HG03575 (cell line): ENCODE results near the gene SCG5.
"Not testable (repeated sequence)": the region's sequence is repeated elsewhere in the genome, so short reads cannot be mapped to it uniquely, and the experiment has no call there.

ENCODE experiments used
- ATAC-seq: cut with Tn5 transposase; IDR thresholded peaks from one replicate; pipeline ENCODE4 v1.9.1; 2021; ENCODE audit not compliant: unreplicated experiment, insufficient number of reproducible peaks, low FRiP score; ENCODE audit errors: extremely low read depth

Gene SCG5, protein sequence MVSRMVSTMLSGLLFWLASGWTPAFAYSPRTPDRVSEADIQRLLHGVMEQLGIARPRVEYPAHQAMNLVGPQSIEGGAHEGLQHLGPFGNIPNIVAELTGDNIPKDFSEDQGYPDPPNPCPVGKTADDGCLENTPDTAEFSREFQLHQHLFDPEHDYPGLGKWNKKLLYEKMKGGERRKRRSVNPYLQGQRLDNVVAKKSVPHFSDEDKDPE

DNA sequence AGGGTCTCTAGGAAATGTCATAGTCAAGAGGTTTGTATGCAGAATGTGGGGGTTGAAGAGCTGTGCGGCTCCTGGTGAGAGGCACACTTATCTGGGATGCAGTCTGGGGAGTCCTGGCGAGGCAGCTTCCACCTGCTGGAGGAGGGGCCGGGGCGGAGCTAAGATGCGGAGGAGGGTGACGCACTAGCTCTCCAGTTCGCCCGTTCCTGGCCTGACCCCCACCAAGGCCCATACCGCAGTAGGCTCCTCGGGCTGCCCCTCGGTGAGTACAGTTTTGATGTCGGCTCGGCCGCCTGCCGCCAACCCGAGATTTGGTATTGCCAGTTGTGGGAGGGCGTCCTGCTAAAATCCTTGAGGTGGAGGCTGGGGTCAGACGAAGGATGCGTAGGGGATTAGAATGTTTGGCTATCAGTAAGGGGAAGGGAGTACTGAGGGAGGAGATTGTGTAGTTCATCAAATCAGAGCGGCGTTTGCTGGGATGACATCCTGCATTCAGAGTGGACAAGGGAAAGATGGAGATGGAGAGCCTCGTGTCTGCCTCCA, at the start of gene SCG5:
Gene SCG5, plus strand, starts transcription at position 194 of the 543 bp plus-strand sequence. CDS start 1,883 bp downstream, outside the sequence.
- ATAC-seq, result no peak

DNA sequence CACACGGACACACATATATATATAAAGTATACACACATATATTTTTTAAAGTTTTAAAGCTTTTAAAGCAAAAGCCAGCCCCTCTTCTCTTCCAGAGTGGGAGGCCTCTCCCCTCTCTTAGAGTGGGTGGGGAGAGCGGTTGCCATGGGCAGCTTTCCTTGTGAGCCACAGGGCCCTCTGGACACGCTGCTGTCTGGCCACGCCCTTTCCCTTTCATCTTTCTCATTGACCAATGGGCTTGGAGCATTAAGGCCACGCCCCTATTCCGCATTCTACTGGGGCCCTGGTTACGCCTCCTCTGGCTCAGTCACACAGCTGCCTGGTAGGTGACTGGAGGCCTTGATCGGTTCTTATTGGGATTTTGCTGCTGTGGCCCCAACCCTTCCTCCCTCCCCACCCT, 48.4 kb upstream of the SCG5 start, which contains the start of gene GOLGA8N:
Gene GOLGA8N, plus strand, starts transcription at position 306 of the 400 bp plus-strand sequence.
- ATAC-seq, result not testable (repeated sequence)

DNA sequence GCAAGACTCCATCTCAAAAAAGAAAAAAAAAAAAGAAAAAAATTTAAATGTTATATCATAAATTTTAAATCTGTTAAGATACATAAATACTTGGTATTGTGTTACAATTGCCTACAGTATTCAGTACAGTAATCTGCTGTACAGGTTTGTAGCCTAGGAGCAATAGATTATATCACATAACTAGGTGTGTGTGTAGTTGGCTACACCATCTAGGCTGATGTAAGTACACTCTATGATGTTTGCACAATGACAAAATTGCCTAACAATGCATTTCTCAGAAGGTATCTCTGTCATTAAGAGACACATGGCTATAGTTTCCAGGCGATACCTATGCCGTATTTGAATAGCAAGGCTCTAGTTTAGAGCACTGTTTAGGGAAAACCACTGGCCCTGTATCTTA, 32.0 kb upstream of the SCG5 start:
- ATAC-seq, result not testable (repeated sequence)

DNA sequence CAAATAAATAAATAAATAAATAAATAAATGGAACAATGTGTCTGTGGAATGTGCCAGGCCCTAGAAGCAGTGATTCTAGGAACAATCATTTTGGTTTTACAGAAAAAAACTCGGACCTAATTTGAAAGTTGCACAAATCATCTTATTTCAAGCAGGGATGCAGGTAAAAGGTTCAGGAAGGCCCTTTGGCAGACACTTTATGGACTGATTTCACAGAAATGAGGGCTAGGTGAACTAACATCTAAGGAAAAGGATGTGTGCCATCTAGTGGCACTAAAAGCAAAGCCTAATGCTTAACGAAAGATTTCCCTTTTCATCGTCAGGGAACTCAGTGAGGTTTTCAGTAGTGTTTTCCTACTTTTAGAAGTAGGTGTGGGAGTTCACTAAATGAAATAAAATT, 30.8 kb upstream of the SCG5 start:
- not testable (repeated sequence) for ATAC-seq

DNA sequence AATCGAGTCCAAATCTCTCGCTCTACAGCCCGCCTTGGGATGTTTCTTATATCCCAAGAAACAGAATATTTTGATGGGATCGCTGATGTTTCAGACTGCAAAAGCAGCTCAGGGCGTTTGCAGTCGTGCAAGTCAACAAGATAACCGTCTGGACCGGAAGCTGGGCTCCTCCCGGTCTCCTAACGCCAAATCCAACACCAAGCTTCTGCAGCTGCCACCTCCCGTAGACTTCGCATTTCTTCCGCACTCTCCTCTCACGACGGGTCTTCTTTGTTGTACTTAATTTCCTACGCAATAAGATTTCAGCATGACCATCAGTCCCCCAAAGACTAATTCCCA, 26.8 kb upstream of the SCG5 start:
- ATAC-seq, result not testable (repeated sequence)

DNA sequence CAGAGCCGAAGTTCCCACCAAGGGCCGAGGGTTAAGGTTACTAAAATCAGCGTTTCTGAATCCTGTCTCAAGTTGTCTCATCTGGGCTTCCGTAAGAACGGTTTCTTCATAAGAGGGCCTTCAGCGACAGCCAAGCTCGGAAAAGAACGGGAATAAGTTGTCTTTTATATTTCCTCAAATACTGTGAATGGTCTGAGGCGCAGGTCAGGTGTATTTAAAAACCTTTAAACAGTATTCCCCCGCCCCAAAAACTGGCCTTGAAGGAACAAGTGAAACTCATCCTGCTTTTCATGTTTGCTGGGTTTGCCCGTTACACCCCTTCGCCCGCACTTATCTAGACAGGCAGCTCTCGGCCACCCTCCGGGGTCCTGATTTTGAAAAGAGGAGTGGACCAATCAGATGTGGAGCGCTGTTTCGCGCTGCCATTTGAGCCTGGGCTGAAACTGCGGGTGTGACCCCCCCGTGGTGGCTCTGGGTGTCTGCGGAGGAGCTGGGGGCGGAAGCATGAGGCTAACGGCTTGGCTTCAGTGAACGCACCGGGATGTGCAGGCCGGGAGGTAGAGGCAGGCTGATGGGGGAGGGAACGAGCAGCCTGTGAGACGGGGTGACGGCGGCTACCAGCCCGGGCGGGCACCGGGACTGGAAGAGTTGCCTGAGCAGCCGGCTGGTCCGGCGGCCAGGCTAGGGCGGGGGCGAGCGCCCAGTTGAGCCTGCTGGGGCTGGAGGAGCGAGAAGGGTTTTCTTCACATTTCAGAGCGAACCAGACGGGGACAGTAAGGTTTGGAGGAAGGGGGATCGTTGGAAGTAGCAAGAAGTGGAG, 26.2 kb upstream of the SCG5 start, which contains the start of gene ARHGAP11A:
Gene ARHGAP11A, plus strand, starts transcription at position 454 of the 820 bp plus-strand sequence. CDS start 708 bp downstream, outside the sequence.
- ATAC-seq, result peak; percentile 38

DNA sequence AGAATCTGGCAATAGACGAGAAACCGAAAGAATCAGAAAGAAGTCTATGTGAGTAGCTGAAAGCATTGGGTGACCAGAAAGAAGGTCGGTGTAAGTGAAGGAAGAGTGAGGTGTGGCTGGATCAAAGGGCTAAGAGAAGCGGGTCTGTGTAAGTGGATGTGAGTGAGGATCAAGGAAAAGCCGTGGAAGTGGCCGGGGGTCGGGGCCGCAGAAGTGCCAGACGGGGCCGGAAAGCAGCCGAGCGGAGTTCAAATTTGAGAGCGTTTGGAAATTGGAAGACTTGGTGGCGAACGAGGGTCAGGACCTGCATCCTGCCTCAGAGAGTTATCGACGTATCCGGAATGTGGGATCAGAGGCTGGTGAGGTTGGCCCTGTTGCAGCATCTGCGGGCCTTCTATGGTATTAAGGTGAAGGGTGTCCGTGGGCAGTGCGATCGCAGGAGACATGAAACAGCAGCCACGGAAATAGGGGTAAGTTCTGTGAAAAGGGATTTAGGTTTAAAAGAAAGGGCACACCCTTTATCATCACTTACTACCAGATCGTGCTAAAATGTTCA, 25.6 kb upstream of the SCG5 start:
- ATAC-seq, result peak; percentile 3

DNA sequence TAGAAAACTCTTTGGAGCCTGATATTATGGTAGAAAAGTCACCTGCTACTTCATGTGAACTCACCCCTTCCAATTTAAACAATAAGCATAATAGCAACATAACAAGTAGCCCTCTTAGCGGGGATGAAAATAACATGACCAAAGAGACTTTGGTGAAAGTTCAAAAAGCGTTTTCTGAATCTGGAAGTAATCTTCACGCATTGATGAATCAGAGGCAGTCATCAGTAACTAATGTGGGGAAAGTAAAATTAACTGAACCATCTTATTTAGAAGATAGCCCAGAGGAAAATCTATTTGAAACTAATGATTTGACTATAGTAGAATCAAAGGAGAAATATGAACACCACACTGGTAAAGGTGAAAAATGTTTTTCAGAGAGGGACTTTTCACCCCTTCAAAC, 5.1 kb upstream of the SCG5 start:
- ATAC-seq, result no peak

DNA sequence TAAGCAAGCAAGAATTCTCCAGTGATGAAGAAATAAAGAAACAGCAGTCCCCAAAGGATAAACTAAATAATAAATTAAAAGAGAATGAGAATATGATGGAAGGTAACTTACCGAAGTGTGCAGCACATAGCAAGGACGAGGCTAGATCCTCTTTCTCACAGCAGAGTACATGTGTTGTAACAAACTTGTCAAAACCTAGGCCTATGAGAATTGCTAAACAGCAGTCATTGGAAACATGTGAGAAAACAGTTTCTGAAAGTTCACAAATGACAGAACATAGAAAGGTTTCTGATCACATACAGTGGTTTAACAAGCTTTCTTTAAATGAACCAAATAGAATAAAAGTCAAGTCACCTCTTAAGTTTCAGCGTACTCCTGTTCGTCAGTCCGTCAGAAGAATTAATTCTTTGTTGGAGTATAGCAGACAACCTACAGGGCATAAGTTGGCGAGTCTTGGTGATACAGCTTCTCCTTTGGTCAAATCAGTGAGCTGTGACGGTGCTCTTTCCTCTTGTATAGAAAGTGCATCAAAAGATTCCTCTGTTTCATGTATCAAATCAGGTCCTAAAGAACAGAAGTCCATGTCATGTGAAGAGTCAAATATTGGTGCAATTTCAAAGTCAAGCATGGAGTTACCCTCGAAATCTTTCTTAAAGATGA, 4.5 kb upstream of the SCG5 start:
- ATAC-seq, result no peak

DNA sequence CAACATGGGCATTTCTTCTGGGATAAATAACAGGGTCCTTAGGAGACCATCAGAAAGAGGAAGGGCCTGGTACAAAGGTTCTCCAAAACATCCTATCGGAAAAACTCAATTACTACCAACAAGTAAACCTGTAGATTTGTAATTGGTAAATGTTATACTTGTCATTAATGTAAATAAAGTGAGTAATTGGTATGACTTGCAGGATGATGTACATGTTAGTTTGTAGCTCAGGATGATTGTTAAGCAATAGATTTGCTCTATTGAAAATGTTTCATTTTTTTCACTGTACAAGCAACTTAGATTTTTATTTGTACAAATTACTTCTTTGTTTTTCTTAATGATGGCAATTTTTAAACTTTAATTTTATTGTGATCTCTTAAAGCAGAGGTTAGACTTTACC, 3.8 kb upstream of the SCG5 start:
- ATAC-seq, result no peak

DNA sequence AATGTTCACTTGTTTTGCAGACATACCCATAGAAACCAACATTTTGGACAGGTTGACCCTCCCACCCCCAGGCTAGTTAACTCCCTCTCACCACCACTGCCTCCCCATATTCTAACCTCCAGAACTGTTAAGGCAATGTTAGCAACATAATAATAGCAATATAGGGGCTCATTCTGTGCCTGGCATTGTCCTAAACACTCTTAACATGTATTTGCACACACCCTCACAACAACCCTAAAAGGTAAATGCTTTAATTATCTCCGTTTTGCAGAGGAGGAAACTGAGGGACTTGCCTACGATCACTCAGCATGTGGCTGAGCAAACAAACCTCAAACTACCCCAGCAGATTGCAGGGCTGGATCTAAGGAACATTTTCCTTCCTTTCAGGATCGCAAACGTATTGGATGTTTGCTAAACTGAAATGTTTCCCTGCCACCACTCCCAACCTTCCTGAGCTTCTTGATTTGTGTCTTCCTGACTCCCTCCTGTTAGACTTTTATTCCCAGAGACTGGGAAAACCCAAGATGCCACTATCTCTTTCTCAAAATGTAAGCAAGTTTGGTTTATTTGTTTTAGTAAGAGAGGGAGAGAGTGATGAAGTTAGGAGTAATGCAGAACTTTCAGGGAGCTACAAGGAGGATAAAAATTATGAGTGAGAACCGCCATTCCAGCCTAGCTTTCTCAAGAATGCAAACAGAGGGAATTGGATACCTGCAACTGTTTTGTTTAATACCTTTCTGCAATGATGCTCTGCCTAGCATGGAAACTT, 1.3 kb downstream of the SCG5 start:
- no peak for ATAC-seq

DNA sequence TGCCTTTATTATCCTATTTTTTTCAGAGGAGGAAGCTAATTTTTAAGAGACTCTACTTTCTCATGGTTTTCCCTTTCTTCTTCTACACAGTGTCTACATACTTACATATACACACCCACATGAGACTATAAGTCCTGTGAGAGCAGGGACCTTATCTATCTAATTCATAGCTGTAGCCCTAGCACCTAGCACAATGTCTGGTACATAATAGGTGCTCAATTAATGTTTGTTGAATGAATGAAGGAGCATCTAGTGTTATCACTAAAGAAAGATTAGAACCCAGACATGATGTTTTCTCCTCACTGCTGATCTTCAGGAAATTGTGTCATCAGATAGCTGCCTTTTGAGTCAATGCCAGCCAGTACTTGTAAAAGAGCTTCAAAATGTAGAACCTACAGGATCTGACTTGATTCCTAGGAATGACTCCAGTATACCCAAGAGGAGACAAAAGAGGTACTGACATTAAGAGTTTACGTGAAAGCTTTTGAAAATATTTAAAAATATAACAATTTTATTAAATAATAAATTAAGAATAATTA, 2.5 kb downstream of the SCG5 start:
- ATAC-seq, result no peak

DNA sequence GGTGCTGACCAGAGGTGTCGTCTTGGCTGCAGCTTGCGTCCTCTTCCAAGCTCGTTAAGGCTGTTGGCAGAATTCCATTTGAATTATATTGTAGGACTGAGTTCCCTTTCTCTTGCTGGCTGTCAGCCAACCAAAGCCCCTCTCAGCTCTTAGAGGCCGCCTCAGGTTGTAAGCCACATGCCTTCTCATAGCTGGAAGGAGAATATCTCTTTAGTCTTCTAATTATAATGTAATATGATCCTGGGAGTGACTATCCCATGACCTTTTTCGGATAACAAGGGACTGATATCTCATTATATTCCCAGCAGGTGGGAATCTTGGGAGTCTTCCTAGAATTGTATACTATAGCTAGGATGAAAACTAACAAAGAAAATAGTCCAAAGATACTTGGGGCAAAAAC, 4.8 kb downstream of the SCG5 start:
- no peak for ATAC-seq

DNA sequence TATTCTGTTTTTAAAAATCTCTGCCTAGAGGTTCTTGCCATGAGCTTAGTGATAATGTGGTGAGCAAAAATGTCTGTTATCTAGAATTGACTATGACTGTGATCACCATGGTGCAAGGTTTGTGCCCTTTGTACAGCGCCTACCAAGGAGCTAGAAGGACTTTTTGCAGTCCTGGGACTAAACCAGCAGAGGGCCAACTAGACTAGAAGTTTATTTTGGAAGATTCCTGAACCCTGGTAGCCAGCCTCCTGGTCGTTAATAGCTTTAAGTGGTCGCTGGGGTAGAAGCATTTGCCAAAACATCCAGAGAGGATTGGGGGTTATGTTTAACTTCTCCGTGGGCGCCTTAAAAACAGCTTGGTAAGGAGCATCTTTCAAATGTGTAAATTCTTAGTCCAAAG, 7.8 kb downstream of the SCG5 start:
- no peak for ATAC-seq

DNA sequence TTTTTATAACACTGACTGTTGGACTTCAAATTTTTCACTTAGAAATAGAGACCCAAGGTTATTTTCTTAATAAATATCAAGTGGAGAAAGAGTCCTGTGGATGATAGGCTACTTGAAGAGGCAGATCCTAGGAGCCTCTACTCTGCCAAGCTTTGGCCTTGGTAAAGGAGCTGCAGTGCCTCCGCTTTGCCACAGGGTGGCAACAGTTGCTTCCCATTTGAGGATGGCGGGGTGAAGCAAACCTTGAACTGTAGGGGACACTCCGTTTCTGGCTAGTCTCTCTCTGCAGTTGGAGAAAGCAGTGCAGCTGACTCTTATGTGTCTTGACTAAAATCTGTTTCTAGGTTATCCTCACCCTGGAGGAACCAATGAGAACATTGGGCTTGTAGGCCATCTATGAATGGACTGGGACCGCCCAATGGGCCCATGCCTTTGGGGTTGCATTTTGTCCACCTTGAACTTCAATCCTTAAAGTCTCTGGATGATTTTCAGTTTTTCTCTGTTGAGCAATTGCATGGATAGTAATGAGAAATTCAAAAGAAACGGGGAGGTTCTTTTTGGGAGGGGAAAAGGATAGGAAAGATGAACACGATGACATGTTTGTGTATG, 9.8 kb downstream of the SCG5 start:
- ATAC-seq, result no peak

DNA sequence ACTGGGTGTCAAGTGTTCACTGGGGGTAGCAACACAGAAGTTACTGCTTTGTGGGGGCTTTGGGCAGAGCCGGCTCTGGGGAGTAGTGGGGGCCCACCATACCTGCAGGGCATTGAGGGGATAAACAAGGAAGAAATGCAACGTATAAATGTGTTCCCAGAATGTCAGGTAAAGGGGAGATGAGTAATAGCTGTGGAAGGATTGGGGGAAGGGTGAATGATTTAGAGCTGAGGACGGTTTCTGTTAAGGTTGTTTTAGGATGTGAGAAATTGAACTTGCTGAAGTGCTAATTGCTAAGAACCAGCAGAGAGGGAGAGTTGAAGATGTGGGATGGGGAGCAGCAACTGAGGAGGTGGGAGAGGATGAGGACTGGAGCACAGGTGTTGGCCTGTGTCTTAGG, 10.7 kb downstream of the SCG5 start:
- no peak for ATAC-seq

DNA sequence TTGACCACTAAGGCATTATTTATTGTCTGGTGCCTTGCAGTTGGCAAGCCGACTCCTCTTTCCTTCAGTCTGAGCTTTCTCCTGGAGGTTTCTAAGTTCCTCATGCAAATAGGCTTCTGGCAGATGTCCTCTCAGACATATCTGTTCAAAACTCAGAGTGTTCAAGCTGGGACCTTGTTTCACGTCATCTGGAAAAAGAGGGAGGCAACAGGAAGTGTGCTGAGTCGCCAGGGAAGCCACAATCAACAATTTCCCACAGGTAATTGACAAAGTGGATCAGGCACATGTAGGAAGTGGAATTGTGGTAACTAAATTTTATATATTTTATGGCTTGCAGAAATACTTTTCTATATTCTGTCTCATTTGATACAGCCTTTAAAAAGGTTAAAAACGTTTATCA, 14.6 kb downstream of the SCG5 start:
- no peak for ATAC-seq

DNA sequence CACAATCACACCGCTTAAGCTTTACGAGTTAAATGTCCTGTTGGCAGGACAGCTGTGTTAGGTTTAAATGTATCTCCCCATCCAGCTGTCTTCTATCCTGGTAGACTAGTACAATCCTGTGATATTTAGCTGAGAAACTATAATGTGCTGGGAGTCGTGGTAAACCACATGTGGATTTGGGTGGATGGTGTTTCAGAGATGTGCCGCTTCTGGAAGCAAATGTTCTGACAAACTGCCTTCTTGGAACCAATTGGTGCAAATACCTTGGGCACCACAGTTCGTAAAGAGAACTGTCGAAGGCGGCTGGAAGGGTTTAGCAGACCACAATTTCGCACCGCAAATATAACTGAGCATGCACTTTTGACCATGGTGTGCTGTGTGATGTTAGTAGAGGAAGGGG, 15.0 kb downstream of the SCG5 start:
- ATAC-seq, result no peak
